RWPE2 (cell line): Measurements from ENCODE around the gene LCTL.
A peak's percentile ranks its signal among the peaks of the same experiment; 100 is the strongest.

Experiments
- ATAC-seq: fragments of 200-7000 bp; cut with Tn5 transposase; 3 replicates; pipeline ENCODE4 v1.9.1; 2021; ENCODE audit warnings: low read depth
- DNase-seq: peaks from one replicate; pipeline ENCODE4 v3.0.0-alpha.2; 2020; ENCODE audit warnings: low spot score
- H3K27ac ChIP-seq: fragments of 450-650 bp; 2 replicates; pipeline ENCODE4 v1.5.1; 2017; ENCODE audit warnings: mild to moderate bottlenecking; ENCODE audit not compliant: poor library complexity, severe bottlenecking
- H3K27me3 ChIP-seq: fragments of 250-450 bp; sonication (Bioruptor Pico); 2 replicates; pipeline ENCODE4 v1.5.1; 2021; ENCODE audit warnings: mild to moderate bottlenecking, moderate library complexity; ENCODE audit not compliant: insufficient read depth, poor library complexity, severe bottlenecking
- H3K36me3 ChIP-seq: fragments of 250-450 bp; sonication (Bioruptor Pico); 2 replicates; pipeline ENCODE4 v1.5.1; 2020; ENCODE audit warnings: low read depth, mild to moderate bottlenecking, moderate library complexity
- H3K4me1 ChIP-seq: fragments of 250-450 bp; sonication (Bioruptor Pico); 2 replicates; pipeline ENCODE4 v1.5.1; 2021; ENCODE audit warnings: mild to moderate bottlenecking, moderate library complexity; ENCODE audit not compliant: insufficient read depth, poor library complexity, severe bottlenecking
- H3K4me3 ChIP-seq: fragments of 250-450 bp; sonication (Bioruptor Pico); 2 replicates; pipeline ENCODE4 v1.5.1; 2021; ENCODE audit warnings: mild to moderate bottlenecking, moderate library complexity; ENCODE audit not compliant: severe bottlenecking
- H3K9me3 ChIP-seq: fragments of 250-450 bp; sonication (Bioruptor Pico); 2 replicates; pipeline ENCODE4 v1.5.1; 2021; ENCODE audit warnings: mild to moderate bottlenecking, moderate library complexity; ENCODE audit not compliant: severe bottlenecking
- CTCF ChIP-seq: fragments of 450-650 bp; IDR thresholded peaks from one replicate; pipeline ENCODE4 v1.5.1; 2017; ENCODE audit warnings: mild to moderate bottlenecking, moderate library complexity; ENCODE audit not compliant: poor library complexity, severe bottlenecking

Gene LCTL

DNA sequence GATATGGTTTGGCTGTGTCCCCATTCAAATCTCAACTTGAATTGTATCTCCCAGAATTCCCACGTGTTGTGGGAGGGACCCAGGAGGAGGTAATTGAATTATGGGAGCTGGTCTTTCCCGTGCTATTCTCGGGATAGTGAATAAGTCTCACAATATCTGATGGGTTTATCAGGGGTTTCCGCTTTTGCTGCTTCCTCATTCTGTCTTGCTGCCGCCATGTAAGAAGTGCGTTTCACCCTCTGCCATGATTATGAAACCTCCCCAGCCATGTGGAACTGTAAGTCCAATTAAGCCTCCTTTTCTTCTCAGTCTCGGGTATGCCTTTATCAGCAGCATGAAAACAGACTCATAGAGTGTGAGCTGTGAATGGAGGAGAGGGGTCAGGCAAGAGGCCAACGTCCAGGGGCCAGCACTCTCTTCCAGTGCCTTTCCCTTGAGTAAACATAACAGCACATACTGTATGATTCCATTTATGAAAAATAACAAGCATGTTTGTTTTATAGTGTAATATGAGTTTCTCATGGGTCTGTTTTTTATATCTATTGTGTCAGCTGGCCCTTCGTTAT, 16.3 kb upstream of the LCTL start:
- no peak for TF ChIP-seq CTCF
- no peak overlapping the region for H3K4me3 ChIP-seq
- H3K27me3 ChIP-seq: no peaks in the 10 kb centered on the region
- DNase-seq: no peak
- no peak for ATAC-seq
- H3K27ac ChIP-seq: no peak overlapping the region
- H3K36me3 ChIP-seq: no peaks in the 10 kb centered on the region
- no peaks in the 10 kb centered on the region for H3K4me1 ChIP-seq
- H3K9me3 ChIP-seq: peaks cover 2% of the 10 kb centered on the region

DNA sequence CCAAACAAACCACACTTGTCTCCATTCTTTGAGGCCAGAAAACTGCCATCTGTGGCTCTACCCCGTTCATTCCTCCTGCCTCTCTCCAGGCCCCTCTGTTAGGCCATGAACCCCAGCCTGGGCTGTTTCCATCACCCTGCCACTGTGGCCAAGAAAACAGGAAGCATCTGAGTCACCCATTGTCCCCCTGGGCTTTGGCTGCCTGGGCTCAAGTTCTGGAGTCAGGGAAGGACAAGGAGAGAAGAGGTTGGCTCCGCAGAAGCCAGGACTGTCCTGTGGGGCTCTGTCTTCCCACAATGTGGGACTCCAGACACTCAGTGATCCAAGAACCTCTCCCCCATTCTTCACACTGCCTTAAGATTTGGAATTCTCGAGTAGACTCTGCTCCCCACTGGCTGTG, 14.8 kb upstream of the LCTL start:
- Histone ChIP-seq H3K27me3 (no peaks in the 10 kb centered on the region), H3K4me1 (no peaks in the 10 kb centered on the region), H3K4me3 (no peak overlapping the region), H3K36me3 (no peaks in the 10 kb centered on the region), H3K9me3 (peaks cover 2% of the 10 kb centered on the region), H3K27ac (no peak overlapping the region)
- TF ChIP-seq CTCF: no peak
- DNase-seq (no peak), ATAC-seq (no peak)

DNA sequence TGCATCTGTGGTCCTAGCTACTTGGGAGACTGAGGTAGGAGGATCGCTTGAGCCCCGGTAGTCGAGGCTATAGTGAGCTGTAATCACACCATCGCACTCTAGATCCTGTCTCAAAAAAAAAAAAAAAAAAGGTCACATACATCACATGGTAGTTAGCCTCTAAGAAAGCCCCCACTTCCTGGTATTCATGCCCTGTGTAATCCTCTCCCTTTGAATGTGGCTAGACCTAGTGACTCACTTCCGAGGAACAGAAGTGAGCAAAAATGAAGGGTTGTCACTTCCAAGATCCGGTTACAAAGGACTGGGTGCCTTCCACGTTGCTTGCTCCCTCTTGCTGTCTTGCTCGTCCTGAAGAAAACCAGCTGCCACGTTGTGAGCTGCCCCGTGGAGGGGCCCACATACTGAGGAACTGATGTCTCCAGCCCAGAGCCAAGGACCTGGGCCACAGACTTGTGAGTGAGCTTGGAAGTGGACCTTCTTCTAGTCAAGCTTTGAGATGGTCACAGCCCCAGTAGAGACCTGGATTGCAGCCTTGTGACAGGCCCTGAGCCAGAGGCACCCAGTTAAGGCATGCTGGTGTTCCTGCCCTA, 12.6 kb upstream of the LCTL start:
- no peaks in the 10 kb centered on the region for H3K4me1 ChIP-seq
- H3K36me3 ChIP-seq: no peaks in the 10 kb centered on the region
- DNase-seq (no peak), ATAC-seq (peak; percentile 47; the same call in 1 of the 3 replicates)
- no peaks in the 10 kb centered on the region for H3K27me3 ChIP-seq
- no peak overlapping the region for H3K4me3 ChIP-seq
- no peaks in the 10 kb centered on the region for H3K9me3 ChIP-seq
- TF ChIP-seq CTCF: no peak
- no peak overlapping the region for H3K27ac ChIP-seq

DNA sequence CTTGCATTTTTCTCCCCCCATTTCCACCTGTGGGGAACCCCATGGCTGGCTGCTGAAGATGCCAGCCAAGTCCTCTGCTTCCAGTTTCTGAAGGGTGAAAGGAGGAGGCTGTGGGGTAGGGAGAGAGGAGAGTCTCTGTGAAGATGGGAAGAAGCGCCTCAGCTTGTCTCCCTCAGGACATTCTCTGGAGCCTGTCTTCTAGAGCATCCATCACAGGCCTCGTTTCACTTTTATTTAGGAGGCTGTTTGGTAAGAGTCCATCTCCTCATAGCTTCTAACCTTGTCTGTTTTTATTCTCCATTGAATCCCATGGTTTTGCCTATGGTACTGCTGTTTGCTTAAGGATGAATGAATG, 8.8 kb upstream of the LCTL start:
- Histone ChIP-seq H3K36me3 (no peaks in the 10 kb centered on the region), H3K4me1 (no peaks in the 10 kb centered on the region), H3K9me3 (no peaks in the 10 kb centered on the region), H3K27me3 (no peaks in the 10 kb centered on the region), H3K27ac (no peak overlapping the region), H3K4me3 (no peak overlapping the region)
- no peak for TF ChIP-seq CTCF
- DNase-seq (no peak), ATAC-seq (no peak)
